Neural progenitor cell (in vitro differentiated cells): ENCODE data around the gene ADARB2. TPM values are rescaled to one million over a fixed set of nuclear protein-coding genes. Genes with fewer than 3 reads are reported as not detected.

Source experiments
- DNase-seq: peaks from one replicate; pipeline ENCODE4 v3.0.0-alpha.2; 2016; ENCODE audit warnings: low spot score
- H2AFZ ChIP-seq: fragments of 200-600 bp; sonication (generic); replicated peaks from 2 replicates; pipeline ENCODE4 v1.6.1; 2016; ENCODE audit warnings: antibody characterized with exemption
- H3F3A ChIP-seq: fragments of 200-600 bp; sonication (generic); 2 replicates; pipeline ENCODE4 v1.6.1; 2016; ENCODE audit warnings: antibody characterized with exemption, low read depth
- H3K27ac ChIP-seq: fragments of 200-600 bp; sonication (generic); 2 replicates; pipeline ENCODE4 v1.5.1; 2016; ENCODE audit warnings: mild to moderate bottlenecking
- H3K27me3 ChIP-seq: fragments of 200-600 bp; sonication (generic); 2 replicates; pipeline ENCODE4 v1.6.1; 2016; ENCODE audit warnings: mild to moderate bottlenecking, moderate library complexity
- H3K36me3 ChIP-seq: fragments of 200-600 bp; sonication (generic); 2 replicates; pipeline ENCODE4 v1.5.1; 2016
- H3K4me1 ChIP-seq: fragments of 200-600 bp; sonication (generic); 2 replicates; pipeline ENCODE4 v1.6.1; 2016; ENCODE audit warnings: mixed run types
- H3K4me2 ChIP-seq: fragments of 200-600 bp; sonication (generic); 2 replicates; pipeline ENCODE4 v1.6.1; 2016
- H3K4me3 ChIP-seq: fragments of 200-600 bp; sonication (generic); 2 replicates; pipeline ENCODE4 v1.5.1; 2016
- H3K79me2 ChIP-seq: fragments of 200-600 bp; sonication (generic); 2 replicates; pipeline ENCODE4 v1.6.1; 2016; ENCODE audit warnings: low read depth
- H3K9ac ChIP-seq: fragments of 200-600 bp; sonication (generic); 2 replicates; pipeline ENCODE4 v1.6.1; 2016
- H3K9me3 ChIP-seq: fragments of 200-600 bp; sonication (generic); 2 replicates; pipeline ENCODE4 v1.5.1; 2016; ENCODE audit warnings: low read depth
- H4K20me1 ChIP-seq: fragments of 200-600 bp; sonication (generic); 2 replicates; pipeline ENCODE4 v1.6.1; 2016; ENCODE audit warnings: low read depth
- H3K27ac Mint-ChIP-seq: 3 replicates; pipeline ENCODE4 v1.8.0; 2021; ENCODE audit warnings: mixed read lengths
- H3K27me3 Mint-ChIP-seq: 2 replicates; pipeline ENCODE4 v1.8.0; 2022; ENCODE audit warnings: low read depth, mild to moderate bottlenecking, inconsistent platforms, moderate library complexity, mixed read lengths; ENCODE audit not compliant: insufficient read depth
- H3K36me3 Mint-ChIP-seq: 3 replicates; pipeline ENCODE4 v1.8.0; 2021; ENCODE audit warnings: mixed read lengths
- H3K4me1 Mint-ChIP-seq: 3 replicates; pipeline ENCODE4 v1.8.0; 2021; ENCODE audit warnings: mixed read lengths
- H3K4me3 Mint-ChIP-seq: 3 replicates; pipeline ENCODE4 v1.8.0; 2021; ENCODE audit warnings: mild to moderate bottlenecking, moderate library complexity, mixed read lengths
- H3K9me3 Mint-ChIP-seq: 3 replicates; pipeline ENCODE4 v1.8.0; 2020; ENCODE audit warnings: mixed read lengths
- CTCF ChIP-seq: fragments of 200-600 bp; sonication (generic); IDR thresholded peaks from 2 replicates; pipeline ENCODE4 v1.5.1; 2017; ENCODE audit warnings: antibody characterized with exemption, mild to moderate bottlenecking
- EZH2 ChIP-seq: fragments of 200-600 bp; sonication (generic); IDR thresholded peaks from 2 replicates; pipeline ENCODE4 v1.6.1; 2017; ENCODE audit warnings: antibody characterized with exemption, mild to moderate bottlenecking, moderate library complexity
- EZH2phosphoT487 ChIP-seq: fragments of 200-600 bp; sonication (generic); IDR thresholded peaks from 2 replicates; pipeline ENCODE4 v1.6.1; 2017; ENCODE audit warnings: antibody characterized with exemption
- total RNA-seq: library from RNA; depleted of rRNA; stranded (reverse); fragments of >200 nt; gene quantifications from 2 replicates; pipeline ENCODE4 v1.2.3, GENCODE V29; 2015; ENCODE audit warnings: low replicate concordance

Gene ADARB2
- total RNA-seq, 1 donor from 2014 or later: not detected

- Mint-ChIP-seq H3K27ac (no peak overlapping the region), H3K27me3 (peaks cover 5% of the 10 kb centered on the region), H3K4me3 (no peak overlapping the region), H3K36me3 (no peaks in the 10 kb centered on the region), H3K4me1 (peaks cover 4% of the 10 kb centered on the region), H3K9me3 (peaks cover 5% of the 10 kb centered on the region)
- H3K36me3 ChIP-seq: no peaks in the 10 kb centered on the region
- H3K9ac ChIP-seq: no peak overlapping the region
- H3K27ac ChIP-seq: no peak overlapping the region
- H3K4me2 ChIP-seq: no peak overlapping the region
- no peaks in the 10 kb centered on the region for H3F3A ChIP-seq
- no peaks in the 10 kb centered on the region for H3K4me1 ChIP-seq
- H3K79me2 ChIP-seq: no peaks in the 10 kb centered on the region
- H2AFZ ChIP-seq: no peak overlapping the region
- H3K4me3 ChIP-seq: no peak overlapping the region
- H3K27me3 ChIP-seq: no peaks in the 10 kb centered on the region
- TF ChIP-seq CTCF: no peak
- no peak for TF ChIP-seq EZH2
- TF ChIP-seq EZH2phosphoT487: no peak
- no peaks in the 10 kb centered on the region for H3K9me3 ChIP-seq
- DNase-seq: no peak
- H4K20me1 ChIP-seq: no peaks in the 10 kb centered on the region
These were observed 282.4 kb downstream of the ADARB2 start for GRCh38 chr10:1454951-1455350.

GRCh38 chr10:1454428-1454827 lies 282.9 kb downstream of the ADARB2 start:
- H3K79me2 ChIP-seq: no peaks in the 10 kb centered on the region
- no peaks in the 10 kb centered on the region for H3K4me1 ChIP-seq
- no peak overlapping the region for H2AFZ ChIP-seq
- no peak overlapping the region for H3K9ac ChIP-seq
- H3K4me2 ChIP-seq: no peak overlapping the region
- no peak for DNase-seq
- H3K27me3 ChIP-seq: no peaks in the 10 kb centered on the region
- H4K20me1 ChIP-seq: no peaks in the 10 kb centered on the region
- H3K36me3 ChIP-seq: no peaks in the 10 kb centered on the region
- Mint-ChIP-seq H3K4me3 (no peak overlapping the region), H3K27ac (no peak overlapping the region), H3K36me3 (no peaks in the 10 kb centered on the region), H3K4me1 (peaks cover 4% of the 10 kb centered on the region), H3K27me3 (peaks cover 5% of the 10 kb centered on the region), H3K9me3 (peaks cover 5% of the 10 kb centered on the region)
- no peak overlapping the region for H3K4me3 ChIP-seq
- no peaks in the 10 kb centered on the region for H3K9me3 ChIP-seq
- H3F3A ChIP-seq: no peaks in the 10 kb centered on the region
- no peak overlapping the region for H3K27ac ChIP-seq
- TF ChIP-seq EZH2phosphoT487 (no peak), CTCF (no peak), EZH2 (no peak)

GRCh38 chr10:1452777-1453176 lies 284.5 kb downstream of the ADARB2 start:
- H3K9ac ChIP-seq: no peak overlapping the region
- Mint-ChIP-seq H3K27ac (no peak overlapping the region), H3K9me3 (peaks cover 5% of the 10 kb centered on the region), H3K27me3 (peaks cover 5% of the 10 kb centered on the region), H3K4me1 (peaks cover 4% of the 10 kb centered on the region), H3K36me3 (no peaks in the 10 kb centered on the region), H3K4me3 (no peak overlapping the region)
- no peaks in the 10 kb centered on the region for H3K27me3 ChIP-seq
- H2AFZ ChIP-seq: no peak overlapping the region
- H3F3A ChIP-seq: no peaks in the 10 kb centered on the region
- no peaks in the 10 kb centered on the region for H3K79me2 ChIP-seq
- no peaks in the 10 kb centered on the region for H3K4me1 ChIP-seq
- no peak overlapping the region for H3K4me2 ChIP-seq
- no peak for DNase-seq
- H4K20me1 ChIP-seq: no peaks in the 10 kb centered on the region
- no peaks in the 10 kb centered on the region for H3K9me3 ChIP-seq
- H3K36me3 ChIP-seq: no peaks in the 10 kb centered on the region
- TF ChIP-seq CTCF (no peak), EZH2phosphoT487 (no peak), EZH2 (no peak)
- no peak overlapping the region for H3K4me3 ChIP-seq
- no peak overlapping the region for H3K27ac ChIP-seq
